ENCODE data around the gene ATXN1L.

GRCh38 chr16:71873199-71873598 lies 27.4 kb downstream of the ATXN1L start:
- no peak for TF ChIP-seq POLR2A (IDR thresholded peaks at IDR 0.05; ENCODE audit: low read depth, low read length)
- TF ChIP-seq POLR2AphosphoS5 (IDR thresholded peaks at IDR 0.05; ENCODE audit: low read depth, low read length), result no peak
- TF ChIP-seq TAF1 (IDR thresholded peaks at IDR 0.05; ENCODE audit: borderline replicate concordance, low read depth, low read length), result no peak

All from GM12892 (cell line).